Tibial artery (tissue), 4 donors: Measurements from ENCODE around the gene UBE2M.

ENCODE experiments used
- DNase-seq, 2 donors: peaks; one replicate each; pipeline ENCODE4 v3.0.0-alpha.2; 2019
- H3K27ac ChIP-seq, 2 donors: fragments of 200-600 bp; sonication (generic) in 1 of 2; 1 replicate in 1 of 2; 2 replicates in 1 of 2; pipeline ENCODE4 v1.5.1; 2018 to 2019; ENCODE audit warnings: mild to moderate bottlenecking in 1 of 2
- H3K27me3 ChIP-seq, 2 donors: fragments of 200-600 bp; sonication (generic) in 1 of 2; one replicate each; pipeline versions ENCODE4 v1.5.1 to v1.6.0; 2016 to 2019
- H3K36me3 ChIP-seq, 3 donors: fragments of 200-600 bp; sonication (generic) in 2 of 3; one replicate each; pipeline ENCODE4 v1.5.1; 2016 to 2019; ENCODE audit warnings: mild to moderate bottlenecking in 2 of 3
- H3K4me1 ChIP-seq, 4 donors: fragments of 200-600 bp; sonication (generic) in 2 of 4; 1 replicate in 3 of 4; 2 replicates in 1 of 4; pipeline ENCODE4 v1.5.1; 2016 to 2019
- H3K4me3 ChIP-seq, 2 donors: fragments of 200-600 bp; sonication (generic) in 1 of 2; 1 replicate in 1 of 2; 2 replicates in 1 of 2; pipeline ENCODE4 v1.5.1; 2018 to 2019; ENCODE audit warnings: mild to moderate bottlenecking in 2 of 2
- H3K9me3 ChIP-seq, 3 donors: fragments of 200-600 bp; sonication (generic) in 1 of 3; one replicate each; pipeline ENCODE4 v1.5.1; 2016 to 2019
- CTCF ChIP-seq, 2 experiments: fragments of 200-600 bp in 1 of 2; fragments of 450-650 bp in 1 of 2; IDR thresholded peaks; one replicate each; pipeline ENCODE4 v1.5.1; 2017 to 2019; ENCODE audit warnings: antibody characterized with exemption in 2 of 2, mild to moderate bottlenecking in 1 of 2, moderate library complexity in 1 of 2
- intact Hi-C: fragments of 100-400 bp; cut with DNase I; formaldehyde crosslinking; loops from one replicate; pipeline ENCODE4 v1.15.0; 2023; ENCODE audit warnings: low total_unique reads

UBE2M gene

GRCh38 chr19:58550362-58551122 is 7.9 kb downstream of the UBE2M start:
- DNase-seq = no peak
- intact Hi-C loops = no loop called here
- Histone ChIP-seq H3K27me3 (no peaks in the 10 kb centered on the region), H3K4me1 (peaks cover 0 to 46% (median 38%) of the 10 kb centered on the region in 4 donors), H3K9me3 (no peaks in the 10 kb centered on the region), H3K4me3 (no peak overlapping the region), H3K27ac (no peak overlapping the region), H3K36me3 (peaks cover 54 to 73% (median 66%) of the 10 kb centered on the region in 3 donors)
- TF ChIP-seq CTCF (IDR thresholded peaks at IDR 0.05) = no peak

DNA sequence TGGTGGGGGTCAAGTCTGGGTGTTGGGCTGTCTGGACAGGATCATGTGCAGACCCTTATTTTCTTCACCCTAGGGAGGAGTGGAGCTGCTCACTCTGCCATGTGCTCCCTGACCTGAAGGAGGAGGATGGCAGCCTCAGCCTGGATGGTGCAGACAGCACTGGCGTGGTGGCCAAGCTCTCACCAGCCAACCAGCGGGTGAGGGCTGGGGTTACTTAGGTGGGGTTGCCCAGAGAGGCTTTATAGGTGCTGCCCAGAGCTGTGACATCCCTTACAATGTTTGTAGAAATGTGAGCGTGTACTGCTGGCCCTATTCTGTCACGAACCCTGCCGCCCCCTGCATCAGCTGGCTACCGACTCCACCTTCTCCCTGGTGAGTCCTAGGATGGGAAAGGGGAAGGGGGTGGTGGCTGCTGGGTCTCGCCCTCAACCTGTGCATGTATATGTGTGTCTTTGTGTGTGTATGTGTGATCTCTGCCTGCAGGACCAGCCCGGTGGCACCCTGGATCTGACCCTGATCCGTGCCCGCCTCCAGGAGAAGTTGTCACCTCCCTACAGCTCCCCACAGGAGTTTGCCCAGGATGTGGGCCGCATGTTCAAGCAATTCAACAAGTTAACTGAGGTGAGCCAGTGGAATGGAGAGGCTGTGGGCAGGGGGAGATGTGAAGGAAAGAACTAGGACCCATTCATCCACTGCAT is 8.6 kb downstream of the UBE2M start:
- no peaks in the 10 kb centered on the region for H3K27me3 ChIP-seq
- no peak for TF ChIP-seq CTCF (IDR thresholded peaks at IDR 0.05)
- DNase-seq = no peak
- no peak overlapping the region for H3K4me3 ChIP-seq
- H3K27ac ChIP-seq = no peak overlapping the region
- H3K36me3 ChIP-seq = peaks cover 54 to 72% (median 66%) of the 10 kb centered on the region in 3 donors
- peaks cover 0 to 47% (median 39%) of the 10 kb centered on the region in 4 donors for H3K4me1 ChIP-seq
- H3K9me3 ChIP-seq = no peaks in the 10 kb centered on the region
- intact Hi-C loops = no loop called here

DNA sequence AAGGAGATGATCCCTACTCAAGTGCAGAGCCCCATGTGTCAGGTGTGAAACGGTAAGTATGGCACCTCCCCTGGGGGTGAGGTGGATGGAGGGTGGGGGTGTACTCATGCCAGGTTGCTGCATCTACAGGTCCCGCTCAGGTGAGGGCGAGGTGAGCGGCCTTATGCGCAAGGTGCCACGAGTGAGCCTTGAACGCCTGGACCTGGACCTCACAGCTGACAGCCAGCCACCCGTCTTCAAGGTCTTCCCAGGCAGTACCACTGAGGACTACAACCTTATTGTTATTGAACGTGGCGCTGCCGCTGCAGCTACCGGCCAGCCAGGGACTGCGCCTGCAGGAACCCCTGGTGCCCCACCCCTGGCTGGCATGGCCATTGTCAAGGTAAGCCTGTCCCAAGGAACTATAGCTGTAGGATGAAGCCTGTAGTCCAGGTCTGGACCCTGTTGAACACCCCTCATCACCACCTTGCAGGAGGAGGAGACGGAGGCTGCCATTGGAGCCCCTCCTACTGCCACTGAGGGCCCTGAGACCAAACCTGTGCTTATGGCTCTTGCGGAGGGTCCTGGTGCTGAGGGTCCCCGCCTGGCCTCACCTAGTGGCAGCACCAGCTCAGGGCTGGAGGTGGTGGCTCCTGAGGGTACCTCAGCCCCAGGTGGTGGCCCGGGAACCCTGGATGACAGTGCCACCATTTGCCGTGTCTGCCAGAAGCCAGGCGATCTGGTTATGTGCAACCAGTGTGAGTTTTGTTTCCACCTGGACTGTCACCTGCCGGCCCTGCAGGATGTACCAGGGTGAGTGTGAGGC is 9.3 kb downstream of the UBE2M start:
- no peak for DNase-seq
- TF ChIP-seq CTCF (IDR thresholded peaks at IDR 0.05) = no peak
- Histone ChIP-seq H3K27ac (no peak overlapping the region), H3K4me1 (peaks cover 1 to 42% (median 35%) of the 10 kb centered on the region in 4 donors), H3K9me3 (no peaks in the 10 kb centered on the region), H3K36me3 (peaks cover 54 to 72% (median 66%) of the 10 kb centered on the region in 3 donors), H3K27me3 (no peaks in the 10 kb centered on the region), H3K4me3 (no peak overlapping the region)
- intact Hi-C loops = no loop called here

GRCh38 chr19:58547323-58548312 is 10.8 kb downstream of the UBE2M start:
- Histone ChIP-seq H3K27ac (no peak overlapping the region), H3K9me3 (no peaks in the 10 kb centered on the region), H3K27me3 (no peaks in the 10 kb centered on the region), H3K4me1 (peaks cover 4 to 39% (median 28%) of the 10 kb centered on the region in 4 donors), H3K4me3 (no peak overlapping the region), H3K36me3 (peaks cover 54 to 67% (median 64%) of the 10 kb centered on the region in 3 donors)
- TF ChIP-seq CTCF (IDR thresholded peaks at IDR 0.05) = no peak
- DNase-seq = no peak
- intact Hi-C loops = no loop called here
